SK-N-SH treated with all-trans-retinoic acid at 6 μM for 48 hours (cell line): Measurements from ENCODE around the gene KCTD3.

Experiments
- ATAC-seq: fragments of 200-7000 bp; cut with Tn5 transposase; 3 replicates; pipeline ENCODE4 v1.9.1; 2020; ENCODE audit warnings: mild to moderate bottlenecking, moderate library complexity
- ARNTL ChIP-seq: fragments of 450-650 bp; formaldehyde crosslinking; IDR thresholded peaks from 2 replicates; pipeline ENCODE4 v1.5.0; 2020; ENCODE audit warnings: low read depth, mild to moderate bottlenecking, moderate library complexity, borderline replicate concordance
- BACH2 ChIP-seq: fragments of 250-450 bp; sonication (Bioruptor Pico); IDR thresholded peaks from 2 replicates; pipeline ENCODE4 v1.9.0; 2021; ENCODE audit warnings: mild to moderate bottlenecking, borderline replicate concordance
- CSDC2 ChIP-seq: fragments of 250-450 bp; sonication (Bioruptor Pico); IDR thresholded peaks from 2 replicates; pipeline ENCODE4 v1.5.0; 2020; ENCODE audit warnings: mild to moderate bottlenecking, moderate library complexity
- ESRRG ChIP-seq: fragments of 250-450 bp; sonication (Bioruptor Pico); IDR thresholded peaks from 2 replicates; pipeline ENCODE4 v1.6.1; 2021; ENCODE audit warnings: mild to moderate bottlenecking
- GLIS3 ChIP-seq: fragments of 250-450 bp; sonication (Bioruptor Pico); IDR thresholded peaks from 2 replicates; pipeline ENCODE4 v1.5.0; 2020; ENCODE audit warnings: mild to moderate bottlenecking, moderate library complexity
- ISL1 ChIP-seq: fragments of 250-450 bp; sonication (Bioruptor Pico); IDR thresholded peaks from 2 replicates; pipeline ENCODE4 v2.1.2; 2022; ENCODE audit warnings: mild to moderate bottlenecking, moderate library complexity
- OSR1 ChIP-seq: fragments of 250-450 bp; sonication (Bioruptor Pico); IDR thresholded peaks from 2 replicates; pipeline ENCODE4 v1.8.0; 2022; ENCODE audit warnings: moderate library complexity, mild to moderate bottlenecking, inconsistent platforms
- PPARA ChIP-seq: fragments of 250-450 bp; sonication (Bioruptor Pico); IDR thresholded peaks from 2 replicates; pipeline ENCODE4 v1.5.0; 2020; ENCODE audit warnings: mild to moderate bottlenecking, borderline replicate concordance
- RARB ChIP-seq: fragments of 250-450 bp; sonication (Bioruptor Pico); IDR thresholded peaks from 2 replicates; pipeline ENCODE4 v1.8.0; 2021; ENCODE audit warnings: mild to moderate bottlenecking, moderate library complexity
- SNAI2 ChIP-seq: fragments of 250-450 bp; sonication (Bioruptor Pico); IDR thresholded peaks from 2 replicates; pipeline ENCODE4 v1.5.0; 2020; ENCODE audit warnings: mild to moderate bottlenecking, moderate library complexity
- TCF4 ChIP-seq: fragments of 250-450 bp; sonication (Bioruptor Pico); IDR thresholded peaks from 2 replicates; pipeline ENCODE4 v1.8.0; 2021; ENCODE audit warnings: mild to moderate bottlenecking, moderate library complexity, borderline replicate concordance
- TOX ChIP-seq: fragments of 250-450 bp; sonication (Bioruptor Pico); IDR thresholded peaks from 2 replicates; pipeline ENCODE4 v1.8.0; 2021; ENCODE audit warnings: mild to moderate bottlenecking, moderate library complexity, borderline replicate concordance
- ZC3H10 ChIP-seq: fragments of 250-450 bp; sonication (Bioruptor Pico); IDR thresholded peaks from 2 replicates; pipeline ENCODE4 v1.5.1; 2021; ENCODE audit warnings: mild to moderate bottlenecking, moderate library complexity
- ZFP30 ChIP-seq: fragments of 450-650 bp; formaldehyde crosslinking; IDR thresholded peaks from 2 replicates; pipeline ENCODE4 v1.5.0; 2022; ENCODE audit warnings: mild to moderate bottlenecking, moderate library complexity
- ZNF565 ChIP-seq: fragments of 450-650 bp; formaldehyde crosslinking; conservative IDR thresholded peaks from 2 replicates; pipeline ENCODE4 v1.5.0; 2020; ENCODE audit warnings: low read depth, mild to moderate bottlenecking, moderate library complexity
- ZNF70 ChIP-seq: fragments of 450-650 bp; formaldehyde crosslinking; IDR thresholded peaks from 2 replicates; pipeline ENCODE4 v1.5.0; 2020; ENCODE audit warnings: mild to moderate bottlenecking, moderate library complexity
- ZNF8 ChIP-seq: fragments of 450-650 bp; formaldehyde crosslinking; IDR thresholded peaks from 2 replicates; pipeline ENCODE4 v1.5.0; 2020; ENCODE audit warnings: mild to moderate bottlenecking, moderate library complexity
- TF ChIP-seq, protein P1 (sequence below): fragments of 250-450 bp; sonication (Bioruptor Pico); IDR thresholded peaks from 2 replicates; pipeline ENCODE4 v1.8.0; 2021; ENCODE audit warnings: low read depth, mild to moderate bottlenecking, moderate library complexity, borderline replicate concordance
- TF ChIP-seq, protein P2 (sequence below): fragments of 250-450 bp; sonication (Bioruptor Pico); IDR thresholded peaks from 2 replicates; pipeline ENCODE4 v1.5.1; 2021; ENCODE audit warnings: mild to moderate bottlenecking, moderate library complexity
- TF ChIP-seq, protein P3 (sequence below): fragments of 250-450 bp; sonication (Bioruptor Pico); IDR thresholded peaks from 2 replicates; pipeline ENCODE4 v1.5.0; 2020; ENCODE audit warnings: mild to moderate bottlenecking, moderate library complexity

KCTD3 gene

DNA sequence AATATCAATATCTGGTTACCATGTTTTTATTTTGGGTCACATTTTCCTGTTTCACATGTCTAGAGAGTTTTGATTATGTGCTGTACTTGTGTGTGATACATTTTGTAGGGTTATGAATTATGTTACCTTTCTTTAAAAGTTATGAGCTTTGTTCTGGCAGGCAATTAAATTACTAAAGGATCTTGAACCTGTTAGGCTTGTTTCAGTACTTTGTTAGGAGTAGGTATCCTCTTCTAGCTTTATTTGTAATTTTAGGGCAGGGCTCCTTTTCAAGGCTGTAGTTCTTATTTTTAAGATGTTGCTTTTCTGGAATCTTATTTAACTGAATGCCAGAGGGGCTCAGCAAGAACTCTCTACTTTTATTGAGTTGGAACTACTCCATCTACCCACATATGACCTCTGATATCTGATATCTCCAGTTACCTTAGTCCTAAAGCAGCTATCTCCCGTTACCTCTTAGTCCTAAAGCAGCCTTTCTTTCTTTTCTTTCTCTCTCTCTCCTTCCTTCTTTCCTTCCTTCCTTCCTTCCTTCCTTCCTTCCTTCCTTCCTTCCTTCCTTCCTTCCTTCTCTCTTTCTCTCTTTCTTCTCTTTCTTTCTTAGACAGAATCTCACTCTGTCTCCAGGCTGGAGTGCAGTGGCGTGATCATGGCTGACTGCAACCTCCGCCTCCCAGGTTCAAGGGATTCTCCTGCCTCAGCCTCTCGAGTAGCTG, 23.8 kb downstream of the KCTD3 start:
- TF ChIP-seq TCF4 (CRISPR knock-in tag) (no peak), ISL1 (no peak), ARNTL (no peak), TOX (CRISPR knock-in tag) (no peak)
- TF ChIP-seq, protein P1, sequence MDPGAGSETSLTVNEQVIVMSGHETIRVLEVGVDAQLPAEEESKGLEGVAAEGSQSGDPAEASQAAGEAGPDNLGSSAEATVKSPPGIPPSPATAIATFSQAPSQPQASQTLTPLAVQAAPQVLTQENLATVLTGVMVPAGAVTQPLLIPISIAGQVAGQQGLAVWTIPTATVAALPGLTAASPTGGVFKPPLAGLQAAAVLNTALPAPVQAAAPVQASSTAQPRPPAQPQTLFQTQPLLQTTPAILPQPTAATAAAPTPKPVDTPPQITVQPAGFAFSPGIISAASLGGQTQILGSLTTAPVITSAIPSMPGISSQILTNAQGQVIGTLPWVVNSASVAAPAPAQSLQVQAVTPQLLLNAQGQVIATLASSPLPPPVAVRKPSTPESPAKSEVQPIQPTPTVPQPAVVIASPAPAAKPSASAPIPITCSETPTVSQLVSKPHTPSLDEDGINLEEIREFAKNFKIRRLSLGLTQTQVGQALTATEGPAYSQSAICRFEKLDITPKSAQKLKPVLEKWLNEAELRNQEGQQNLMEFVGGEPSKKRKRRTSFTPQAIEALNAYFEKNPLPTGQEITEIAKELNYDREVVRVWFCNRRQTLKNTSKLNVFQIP (CRISPR knock-in tag), result no peak
- TF ChIP-seq, protein P2, sequence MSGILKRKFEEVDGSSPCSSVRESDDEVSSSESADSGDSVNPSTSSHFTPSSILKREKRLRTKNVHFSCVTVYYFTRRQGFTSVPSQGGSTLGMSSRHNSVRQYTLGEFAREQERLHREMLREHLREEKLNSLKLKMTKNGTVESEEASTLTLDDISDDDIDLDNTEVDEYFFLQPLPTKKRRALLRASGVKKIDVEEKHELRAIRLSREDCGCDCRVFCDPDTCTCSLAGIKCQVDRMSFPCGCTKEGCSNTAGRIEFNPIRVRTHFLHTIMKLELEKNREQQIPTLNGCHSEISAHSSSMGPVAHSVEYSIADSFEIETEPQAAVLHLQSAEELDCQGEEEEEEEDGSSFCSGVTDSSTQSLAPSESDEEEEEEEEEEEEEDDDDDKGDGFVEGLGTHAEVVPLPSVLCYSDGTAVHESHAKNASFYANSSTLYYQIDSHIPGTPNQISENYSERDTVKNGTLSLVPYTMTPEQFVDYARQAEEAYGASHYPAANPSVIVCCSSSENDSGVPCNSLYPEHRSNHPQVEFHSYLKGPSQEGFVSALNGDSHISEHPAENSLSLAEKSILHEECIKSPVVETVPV, result no peak
- ATAC-seq, result no peak

DNA sequence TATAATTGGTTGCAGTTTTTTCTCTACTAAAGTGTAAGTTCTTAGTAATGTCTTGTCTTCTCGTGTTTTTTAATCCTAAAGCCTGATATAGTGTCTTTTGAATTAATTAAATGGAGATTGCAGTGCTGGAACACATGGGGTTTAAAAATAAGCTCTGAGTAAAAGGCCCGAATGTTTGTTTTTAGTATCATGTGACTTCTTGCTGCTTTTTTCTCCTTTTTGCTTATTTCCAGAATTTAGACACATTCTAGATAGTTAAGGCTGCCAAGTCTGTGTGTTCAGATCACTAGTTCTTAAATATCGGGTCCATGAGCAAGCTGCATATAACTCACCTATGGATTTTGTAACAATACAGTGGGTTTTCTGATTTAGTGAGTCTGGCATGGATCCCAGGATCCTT, 27.5 kb downstream of the KCTD3 start:
- TF ChIP-seq ZNF8 (no peak), ZNF565 (CRISPR knock-in tag) (no peak), CSDC2 (CRISPR knock-in tag) (no peak)

DNA sequence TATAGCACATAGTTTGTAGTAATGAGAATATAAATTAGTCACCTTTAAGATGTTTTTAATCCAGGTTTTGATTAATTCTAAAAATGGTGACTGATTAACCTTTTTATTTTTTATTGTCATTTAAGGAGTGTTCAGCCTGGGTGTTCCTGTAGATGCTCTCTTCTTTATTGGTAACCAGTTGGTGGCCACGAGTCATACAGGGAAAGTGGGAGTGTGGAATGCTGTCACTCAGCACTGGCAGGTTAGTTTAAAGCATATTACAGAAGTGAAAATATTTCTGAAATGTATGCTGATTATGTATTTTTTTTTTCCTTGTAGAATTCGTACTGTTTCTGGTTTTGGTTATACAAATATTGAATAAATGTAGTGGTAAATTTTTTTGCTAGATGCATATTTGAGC, 28.1 kb downstream of the KCTD3 start:
- TF ChIP-seq SNAI2 (CRISPR knock-in tag), result no peak
- no peak for TF ChIP-seq OSR1 (CRISPR knock-in tag)
- TF ChIP-seq, protein P2, result no peak
- TF ChIP-seq ZFP30 (CRISPR knock-in tag), result no peak
- TF ChIP-seq PPARA, result no peak
- TF ChIP-seq ZNF70, result no peak
- TF ChIP-seq CSDC2 (CRISPR knock-in tag), result no peak
- no peak for TF ChIP-seq ZNF565 (CRISPR knock-in tag)
- no peak for TF ChIP-seq GLIS3
- TF ChIP-seq RARB (CRISPR knock-in tag), result no peak
- TF ChIP-seq, protein P1 (CRISPR knock-in tag), result no peak
- TF ChIP-seq ISL1, result no peak
- TF ChIP-seq BACH2, result no peak
- TF ChIP-seq ESRRG, result no peak
- TF ChIP-seq, protein P3, sequence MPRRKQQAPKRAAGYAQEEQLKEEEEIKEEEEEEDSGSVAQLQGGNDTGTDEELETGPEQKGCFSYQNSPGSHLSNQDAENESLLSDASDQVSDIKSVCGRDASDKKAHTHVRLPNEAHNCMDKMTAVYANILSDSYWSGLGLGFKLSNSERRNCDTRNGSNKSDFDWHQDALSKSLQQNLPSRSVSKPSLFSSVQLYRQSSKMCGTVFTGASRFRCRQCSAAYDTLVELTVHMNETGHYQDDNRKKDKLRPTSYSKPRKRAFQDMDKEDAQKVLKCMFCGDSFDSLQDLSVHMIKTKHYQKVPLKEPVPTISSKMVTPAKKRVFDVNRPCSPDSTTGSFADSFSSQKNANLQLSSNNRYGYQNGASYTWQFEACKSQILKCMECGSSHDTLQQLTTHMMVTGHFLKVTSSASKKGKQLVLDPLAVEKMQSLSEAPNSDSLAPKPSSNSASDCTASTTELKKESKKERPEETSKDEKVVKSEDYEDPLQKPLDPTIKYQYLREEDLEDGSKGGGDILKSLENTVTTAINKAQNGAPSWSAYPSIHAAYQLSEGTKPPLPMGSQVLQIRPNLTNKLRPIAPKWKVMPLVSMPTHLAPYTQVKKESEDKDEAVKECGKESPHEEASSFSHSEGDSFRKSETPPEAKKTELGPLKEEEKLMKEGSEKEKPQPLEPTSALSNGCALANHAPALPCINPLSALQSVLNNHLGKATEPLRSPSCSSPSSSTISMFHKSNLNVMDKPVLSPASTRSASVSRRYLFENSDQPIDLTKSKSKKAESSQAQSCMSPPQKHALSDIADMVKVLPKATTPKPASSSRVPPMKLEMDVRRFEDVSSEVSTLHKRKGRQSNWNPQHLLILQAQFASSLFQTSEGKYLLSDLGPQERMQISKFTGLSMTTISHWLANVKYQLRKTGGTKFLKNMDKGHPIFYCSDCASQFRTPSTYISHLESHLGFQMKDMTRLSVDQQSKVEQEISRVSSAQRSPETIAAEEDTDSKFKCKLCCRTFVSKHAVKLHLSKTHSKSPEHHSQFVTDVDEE (CRISPR knock-in tag), result no peak
- TF ChIP-seq ZNF8, result no peak
- ATAC-seq, result no peak

More for the DNA sequence above, 27.5 kb downstream of the KCTD3 start:
- ATAC-seq, result no peak

DNA sequence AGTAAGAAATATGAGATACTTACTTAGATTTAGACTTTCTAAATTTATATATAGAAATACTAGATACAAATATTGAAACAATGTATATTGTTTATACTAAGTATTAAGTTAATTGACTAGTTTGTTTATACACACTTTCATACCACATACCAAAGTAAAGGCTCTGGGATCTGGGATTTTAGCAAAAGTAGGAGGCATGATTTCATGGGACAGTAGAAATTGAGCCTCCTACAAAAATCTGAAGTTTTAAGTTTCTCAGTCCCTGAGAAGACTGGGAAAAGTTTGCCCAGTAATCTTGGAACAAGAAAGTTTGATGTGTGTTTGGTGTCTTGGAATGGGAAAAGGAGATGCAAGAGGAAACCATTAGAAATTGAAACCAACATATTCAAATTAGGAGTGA, 30.9 kb downstream of the KCTD3 start:
- no peak for ATAC-seq
- TF ChIP-seq, protein P3 (CRISPR knock-in tag), result no peak
- TF ChIP-seq RARB (CRISPR knock-in tag), result no peak
- TF ChIP-seq ZC3H10, result no peak
- no peak for TF ChIP-seq ZFP30 (CRISPR knock-in tag)
- TF ChIP-seq TCF4 (CRISPR knock-in tag), result no peak
- TF ChIP-seq, protein P1 (CRISPR knock-in tag), result no peak
- TF ChIP-seq GLIS3, result no peak
